Hepatocyte (in vitro differentiated cells): Measurements from ENCODE around the gene CCDC88C.
"Not testable (repeated sequence)": the region's sequence is repeated elsewhere in the genome, so short reads cannot be mapped to it uniquely, and the experiment has no call there.

Experiments
- EZH2 ChIP-seq: fragments of 200-600 bp; sonication (generic); IDR thresholded peaks from 2 replicates; pipeline ENCODE4 v1.6.1; 2016; ENCODE audit warnings: antibody characterized with exemption, mild to moderate bottlenecking, borderline replicate concordance
- EZH2phosphoT487 ChIP-seq: fragments of 200-600 bp; sonication (generic); IDR thresholded peaks from one replicate; pipeline ENCODE4 v1.6.1; 2018; ENCODE audit warnings: antibody characterized with exemption, mild to moderate bottlenecking, low read depth, moderate library complexity; ENCODE audit not compliant: unreplicated experiment, severe bottlenecking
- TF ChIP-seq, protein P1 (sequence below): fragments of 200-600 bp; sonication (generic); IDR thresholded peaks from 2 replicates; pipeline ENCODE4 v1.5.1; 2016; ENCODE audit warnings: antibody characterized with exemption, mild to moderate bottlenecking; ENCODE audit not compliant: poor library complexity

GRCh38 chr14:91436266-91436665 lies 18.6 kb upstream of the CCDC88C start:
- TF ChIP-seq, protein P1, sequence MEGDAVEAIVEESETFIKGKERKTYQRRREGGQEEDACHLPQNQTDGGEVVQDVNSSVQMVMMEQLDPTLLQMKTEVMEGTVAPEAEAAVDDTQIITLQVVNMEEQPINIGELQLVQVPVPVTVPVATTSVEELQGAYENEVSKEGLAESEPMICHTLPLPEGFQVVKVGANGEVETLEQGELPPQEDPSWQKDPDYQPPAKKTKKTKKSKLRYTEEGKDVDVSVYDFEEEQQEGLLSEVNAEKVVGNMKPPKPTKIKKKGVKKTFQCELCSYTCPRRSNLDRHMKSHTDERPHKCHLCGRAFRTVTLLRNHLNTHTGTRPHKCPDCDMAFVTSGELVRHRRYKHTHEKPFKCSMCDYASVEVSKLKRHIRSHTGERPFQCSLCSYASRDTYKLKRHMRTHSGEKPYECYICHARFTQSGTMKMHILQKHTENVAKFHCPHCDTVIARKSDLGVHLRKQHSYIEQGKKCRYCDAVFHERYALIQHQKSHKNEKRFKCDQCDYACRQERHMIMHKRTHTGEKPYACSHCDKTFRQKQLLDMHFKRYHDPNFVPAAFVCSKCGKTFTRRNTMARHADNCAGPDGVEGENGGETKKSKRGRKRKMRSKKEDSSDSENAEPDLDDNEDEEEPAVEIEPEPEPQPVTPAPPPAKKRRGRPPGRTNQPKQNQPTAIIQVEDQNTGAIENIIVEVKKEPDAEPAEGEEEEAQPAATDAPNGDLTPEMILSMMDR, result not testable (repeated sequence)
- TF ChIP-seq EZH2phosphoT487, EZH2: not testable (repeated sequence)
